Measurements from ENCODE around the gene GTF3A.

DNA sequence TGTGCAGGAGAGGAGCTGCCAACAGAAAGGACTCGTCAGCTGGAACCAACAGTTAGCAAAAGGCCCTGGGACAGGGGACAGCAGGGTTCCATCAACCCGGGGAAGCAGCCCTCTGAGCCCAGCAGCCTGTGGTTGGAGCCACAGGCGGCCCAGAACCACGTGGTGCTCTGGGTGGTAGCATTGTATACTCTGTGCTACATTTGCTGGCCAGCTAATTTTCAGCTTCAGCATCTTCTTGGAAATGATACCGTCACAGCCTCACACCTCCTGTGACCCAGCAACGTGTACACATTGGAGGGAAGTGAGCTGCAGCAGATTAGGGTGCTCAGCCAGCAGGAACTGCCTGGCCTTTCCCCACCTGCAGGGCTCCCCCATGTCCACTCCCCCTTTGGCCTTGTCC, 39.1 kb downstream of the GTF3A start:
- TF ChIP-seq, protein P1, sequence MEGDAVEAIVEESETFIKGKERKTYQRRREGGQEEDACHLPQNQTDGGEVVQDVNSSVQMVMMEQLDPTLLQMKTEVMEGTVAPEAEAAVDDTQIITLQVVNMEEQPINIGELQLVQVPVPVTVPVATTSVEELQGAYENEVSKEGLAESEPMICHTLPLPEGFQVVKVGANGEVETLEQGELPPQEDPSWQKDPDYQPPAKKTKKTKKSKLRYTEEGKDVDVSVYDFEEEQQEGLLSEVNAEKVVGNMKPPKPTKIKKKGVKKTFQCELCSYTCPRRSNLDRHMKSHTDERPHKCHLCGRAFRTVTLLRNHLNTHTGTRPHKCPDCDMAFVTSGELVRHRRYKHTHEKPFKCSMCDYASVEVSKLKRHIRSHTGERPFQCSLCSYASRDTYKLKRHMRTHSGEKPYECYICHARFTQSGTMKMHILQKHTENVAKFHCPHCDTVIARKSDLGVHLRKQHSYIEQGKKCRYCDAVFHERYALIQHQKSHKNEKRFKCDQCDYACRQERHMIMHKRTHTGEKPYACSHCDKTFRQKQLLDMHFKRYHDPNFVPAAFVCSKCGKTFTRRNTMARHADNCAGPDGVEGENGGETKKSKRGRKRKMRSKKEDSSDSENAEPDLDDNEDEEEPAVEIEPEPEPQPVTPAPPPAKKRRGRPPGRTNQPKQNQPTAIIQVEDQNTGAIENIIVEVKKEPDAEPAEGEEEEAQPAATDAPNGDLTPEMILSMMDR (IDR thresholded peaks at IDR 0.05; ENCODE audit: borderline replicate concordance, extremely low read depth, low read length, poor library complexity, severe bottlenecking), result no peak
- TF ChIP-seq EZH2 (IDR thresholded peaks at IDR 0.05; ENCODE audit: borderline replicate concordance, low read depth, low read length, severe bottlenecking), result no peak

All from DND-41 (cell line).